Natural killer cell (primary cell): Measurements from ENCODE around the gene WDR18. TPM values are rescaled to one million over a fixed set of nuclear protein-coding genes. Genes with fewer than 3 reads are reported as not detected.

Source experiments
- ATAC-seq, 3 donors: fragments of 150-1000 bp in 2 of 3; fragments of 200-7000 bp in 1 of 3; cut with Tn5 transposase; 1 replicate in 1 of 3; 2 replicates in 2 of 3; pipeline ENCODE4 v1.10.0; 2021; ENCODE audit warnings: mild to moderate bottlenecking in 2 of 3, moderate library complexity in 2 of 3
- DNase-seq, 2 donors: peaks; one replicate each; pipeline versions ENCODE4 v3.0.0 to v3.0.0-alpha.2; 2013 to 2021; ENCODE audit warnings: mixed read lengths in 1 of 2
- H3K27ac ChIP-seq: one replicate; pipeline ENCODE4 v1.5.1; 2013; ENCODE audit warnings: mild to moderate bottlenecking, low read length
- H3K27me3 ChIP-seq: one replicate; pipeline ENCODE4 v1.6.1; 2013; ENCODE audit warnings: low read length; ENCODE audit not compliant: control insufficient read depth, insufficient read depth
- H3K36me3 ChIP-seq: one replicate; pipeline ENCODE4 v1.6.1; 2013; ENCODE audit warnings: low read length; ENCODE audit not compliant: control insufficient read depth, insufficient read depth
- H3K4me1 ChIP-seq: one replicate; pipeline ENCODE4 v1.6.1; 2013; ENCODE audit warnings: low read length; ENCODE audit not compliant: control insufficient read depth, insufficient read depth
- H3K4me3 ChIP-seq: one replicate; pipeline ENCODE4 v1.5.1; 2013; ENCODE audit warnings: low read length
- H3K9me3 ChIP-seq: one replicate; pipeline ENCODE4 v1.6.1; 2013; ENCODE audit warnings: low read length; ENCODE audit not compliant: control insufficient read depth, insufficient read depth
- H3K27ac Mint-ChIP-seq, 2 donors: one replicate each; pipeline ENCODE4 v1.8.0; 2022; ENCODE audit warnings: mild to moderate bottlenecking in 2 of 2, mixed read lengths in 2 of 2, moderate library complexity in 1 of 2
- H3K27me3 Mint-ChIP-seq, 2 donors: one replicate each; pipeline ENCODE4 v1.8.0; 2022; ENCODE audit warnings: low read depth in 2 of 2, mixed read lengths in 2 of 2
- H3K36me3 Mint-ChIP-seq: one replicate; pipeline ENCODE4 v1.8.0; 2022; ENCODE audit warnings: mixed read lengths
- H3K4me1 Mint-ChIP-seq, 2 donors: one replicate each; pipeline ENCODE4 v1.8.0; 2022; ENCODE audit warnings: mixed read lengths in 2 of 2
- H3K4me3 Mint-ChIP-seq: one replicate; pipeline ENCODE4 v1.8.0; 2022; ENCODE audit warnings: mild to moderate bottlenecking, moderate library complexity, mixed read lengths
- H3K9me3 Mint-ChIP-seq, 2 donors: one replicate each; pipeline ENCODE4 v1.8.0; 2022; ENCODE audit warnings: mixed read lengths in 2 of 2
- CTCF ChIP-seq: fragments of 200-600 bp; IDR thresholded peaks from one replicate; pipeline ENCODE4 v1.8.0; 2022; ENCODE audit warnings: antibody characterized with exemption
- WGBS: methylation state at CpG from one replicate; pipeline ENCODE4 v1.1.7; 2013; ENCODE audit warnings: missing lambda C conversion rate; ENCODE audit not compliant: insufficient coverage; 5-methylcytosine and 5-hydroxymethylcytosine counted together
- intact Hi-C: fragments of 100-400 bp; cut with micrococcal nuclease; formaldehyde crosslinking; loops from one replicate; pipeline ENCODE4 v1.14.2; 2022
- total RNA-seq, 4 donors: library from RNA; stranded (reverse); fragments of 120-200 nt in 1 of 4; gene quantifications; one replicate each; pipeline versions ENCODE4 v1.2.3 to v1.2.4, GENCODE V29; 2013 to 2022

Gene WDR18
- total RNA-seq, 3 donors from 2014 or later (not counting 1 experiment from before 2014, with no cell fraction given), result 17.5 to 25.4 (median 22.7) TPM

GRCh38 chr19:942133-942645 lies 42.0 kb upstream of the WDR18 start:
- Histone ChIP-seq H3K27ac (no peak overlapping the region), H3K4me1 (peaks cover 35% of the 10 kb centered on the region), H3K27me3 (no peaks in the 10 kb centered on the region), H3K9me3 (peaks cover 2% of the 10 kb centered on the region), H3K4me3 (no peak overlapping the region), H3K36me3 (no peaks in the 10 kb centered on the region)
- Mint-ChIP-seq H3K4me3 (no peak overlapping the region), H3K9me3 (no peaks in the 10 kb centered on the region), H3K36me3 (no peaks in the 10 kb centered on the region), H3K4me1 (peaks cover 18 to 20% of the 10 kb centered on the region in 2 donors), H3K27ac (no peak overlapping the region), H3K27me3 (peaks cover 0 to 3% of the 10 kb centered on the region in 2 donors)
- ATAC-seq (no peak), DNase-seq (no peak)
- 97% methylated on average over 32 of the region's 32 CpGs for WGBS
- TF ChIP-seq CTCF, result no peak
- intact Hi-C loops, result no loop called here

GRCh38 chr19:943551-944170 lies 40.5 kb upstream of the WDR18 start:
- H3K9me3 Mint-ChIP-seq, result no peaks in the 10 kb centered on the region
- Histone ChIP-seq H3K27ac (no peak overlapping the region), H3K27me3 (no peaks in the 10 kb centered on the region), H3K4me1 (peaks cover 32% of the 10 kb centered on the region), H3K36me3 (no peaks in the 10 kb centered on the region), H3K4me3 (no peak overlapping the region), H3K9me3 (no peaks in the 10 kb centered on the region)
- H3K4me3 Mint-ChIP-seq, result no peak overlapping the region
- ATAC-seq, result no peak
- peaks cover 14 to 16% of the 10 kb centered on the region in 2 donors for H3K4me1 Mint-ChIP-seq
- intact Hi-C loops, result no loop called here
- H3K36me3 Mint-ChIP-seq, result no peaks in the 10 kb centered on the region
- no peaks in the 10 kb centered on the region for H3K27me3 Mint-ChIP-seq
- TF ChIP-seq CTCF, result no peak
- 97% methylated on average over 17 of the region's 17 CpGs for WGBS
- DNase-seq, result no peak
- no peak overlapping the region for H3K27ac Mint-ChIP-seq

- peaks cover 14 to 16% of the 10 kb centered on the region in 2 donors for H3K4me1 Mint-ChIP-seq
- Histone ChIP-seq H3K27ac (no peak overlapping the region), H3K4me3 (no peak overlapping the region), H3K36me3 (no peaks in the 10 kb centered on the region), H3K9me3 (no peaks in the 10 kb centered on the region), H3K4me1 (peaks cover 36% of the 10 kb centered on the region), H3K27me3 (no peaks in the 10 kb centered on the region)
- H3K27ac Mint-ChIP-seq, result no peak overlapping the region
- WGBS, result 88% methylated on average over 27 of the region's 27 CpGs
- DNase-seq (no peak), ATAC-seq (no peak)
- H3K9me3 Mint-ChIP-seq, result no peaks in the 10 kb centered on the region
- no peaks in the 10 kb centered on the region for H3K36me3 Mint-ChIP-seq
- H3K27me3 Mint-ChIP-seq, result no peaks in the 10 kb centered on the region
- no peak overlapping the region for H3K4me3 Mint-ChIP-seq
- TF ChIP-seq CTCF, result no peak
- intact Hi-C loops, result no loop called here
These were observed 40.0 kb upstream of the WDR18 start for GRCh38 chr19:944171-944567.
